HG03280 (cell line): ENCODE data around the gene RNF114.
"Not testable (repeated sequence)": the region's sequence is repeated elsewhere in the genome, so short reads cannot be mapped to it uniquely, and the experiment has no call there.

Experiments used
- ATAC-seq: cut with Tn5 transposase; IDR thresholded peaks from one replicate; pipeline ENCODE4 v1.9.1; 2021; ENCODE audit warnings: mild to moderate bottlenecking, moderate library complexity; ENCODE audit not compliant: unreplicated experiment

Gene RNF114, protein sequence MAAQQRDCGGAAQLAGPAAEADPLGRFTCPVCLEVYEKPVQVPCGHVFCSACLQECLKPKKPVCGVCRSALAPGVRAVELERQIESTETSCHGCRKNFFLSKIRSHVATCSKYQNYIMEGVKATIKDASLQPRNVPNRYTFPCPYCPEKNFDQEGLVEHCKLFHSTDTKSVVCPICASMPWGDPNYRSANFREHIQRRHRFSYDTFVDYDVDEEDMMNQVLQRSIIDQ

DNA sequence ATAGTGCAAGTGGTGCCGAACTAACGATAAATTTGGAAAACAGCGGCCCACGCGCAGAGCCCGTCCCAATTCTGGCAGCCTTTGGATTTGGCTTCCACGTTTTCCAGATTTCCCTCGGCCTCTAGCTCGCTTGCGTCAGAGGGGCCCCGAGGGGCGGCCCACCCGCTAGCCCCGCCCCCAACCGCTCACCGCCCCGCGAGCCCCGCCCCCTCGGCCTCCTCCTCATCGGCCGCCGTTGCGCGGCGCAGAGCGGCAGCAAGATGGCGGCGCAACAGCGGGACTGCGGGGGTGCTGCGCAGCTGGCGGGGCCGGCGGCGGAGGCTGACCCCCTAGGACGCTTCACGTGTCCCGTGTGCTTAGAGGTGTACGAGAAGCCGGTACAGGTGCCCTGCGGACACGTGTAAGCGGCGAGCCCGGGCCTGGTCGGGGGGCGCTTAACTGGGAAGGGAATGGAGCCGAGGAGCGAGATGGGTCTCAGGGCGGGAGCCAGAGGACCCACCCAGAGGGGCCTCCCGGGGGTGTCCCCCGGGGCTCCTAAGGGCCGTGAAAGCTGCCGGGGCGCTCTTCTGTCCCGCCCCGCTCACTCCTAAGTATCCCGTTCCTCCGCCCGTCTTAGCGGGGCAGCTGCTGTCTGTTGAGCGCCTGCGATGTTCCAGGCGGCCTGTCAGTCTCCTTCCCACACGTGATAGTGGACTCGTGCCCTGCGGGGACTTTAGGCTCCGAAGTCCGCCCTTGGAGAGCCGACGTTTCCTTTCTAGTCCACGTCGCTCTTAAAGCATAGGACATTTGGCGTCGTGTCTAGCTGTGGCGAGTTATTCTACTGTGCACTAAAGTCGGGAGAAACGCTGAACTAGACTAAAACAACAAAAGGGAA, at the start of gene RNF114:
Gene RNF114 (plus strand): TSS at position 245 of the 874 bp plus-strand sequence. CDS start 16 bp downstream, at position 261.
- peak; percentile 83 for ATAC-seq

DNA sequence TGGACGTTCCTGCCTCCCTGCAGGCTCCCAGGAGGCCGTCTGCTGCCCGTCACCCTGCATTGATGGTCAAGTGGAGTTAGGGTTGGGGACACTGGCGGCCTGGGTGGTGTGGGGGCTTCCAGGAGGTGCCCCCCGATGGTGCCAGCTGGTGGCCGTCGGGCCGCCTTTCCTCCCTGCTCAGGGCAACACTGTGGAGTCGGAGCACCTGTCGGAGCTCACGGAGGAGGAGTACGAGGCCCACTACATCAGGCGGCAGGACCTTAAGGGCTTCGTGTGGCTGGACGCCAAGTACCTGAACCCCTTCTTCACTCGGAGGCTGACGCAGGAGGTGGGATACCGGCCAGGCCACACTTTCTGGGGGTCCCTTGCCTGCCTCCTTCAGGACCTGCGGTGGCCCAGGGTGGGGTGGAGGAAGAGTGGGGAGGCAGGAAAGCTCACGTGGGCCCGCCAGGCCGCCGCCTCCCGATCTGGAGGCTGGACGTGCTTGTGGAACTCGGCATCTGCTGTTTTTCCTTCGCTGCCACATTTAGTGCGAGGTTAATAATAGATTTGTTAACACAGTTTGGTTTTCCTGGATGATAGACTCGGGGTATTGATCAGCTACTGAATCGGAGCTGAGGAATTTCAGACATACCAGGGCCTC, 49.5 kb upstream of the RNF114 start:
- ATAC-seq = no peak

DNA sequence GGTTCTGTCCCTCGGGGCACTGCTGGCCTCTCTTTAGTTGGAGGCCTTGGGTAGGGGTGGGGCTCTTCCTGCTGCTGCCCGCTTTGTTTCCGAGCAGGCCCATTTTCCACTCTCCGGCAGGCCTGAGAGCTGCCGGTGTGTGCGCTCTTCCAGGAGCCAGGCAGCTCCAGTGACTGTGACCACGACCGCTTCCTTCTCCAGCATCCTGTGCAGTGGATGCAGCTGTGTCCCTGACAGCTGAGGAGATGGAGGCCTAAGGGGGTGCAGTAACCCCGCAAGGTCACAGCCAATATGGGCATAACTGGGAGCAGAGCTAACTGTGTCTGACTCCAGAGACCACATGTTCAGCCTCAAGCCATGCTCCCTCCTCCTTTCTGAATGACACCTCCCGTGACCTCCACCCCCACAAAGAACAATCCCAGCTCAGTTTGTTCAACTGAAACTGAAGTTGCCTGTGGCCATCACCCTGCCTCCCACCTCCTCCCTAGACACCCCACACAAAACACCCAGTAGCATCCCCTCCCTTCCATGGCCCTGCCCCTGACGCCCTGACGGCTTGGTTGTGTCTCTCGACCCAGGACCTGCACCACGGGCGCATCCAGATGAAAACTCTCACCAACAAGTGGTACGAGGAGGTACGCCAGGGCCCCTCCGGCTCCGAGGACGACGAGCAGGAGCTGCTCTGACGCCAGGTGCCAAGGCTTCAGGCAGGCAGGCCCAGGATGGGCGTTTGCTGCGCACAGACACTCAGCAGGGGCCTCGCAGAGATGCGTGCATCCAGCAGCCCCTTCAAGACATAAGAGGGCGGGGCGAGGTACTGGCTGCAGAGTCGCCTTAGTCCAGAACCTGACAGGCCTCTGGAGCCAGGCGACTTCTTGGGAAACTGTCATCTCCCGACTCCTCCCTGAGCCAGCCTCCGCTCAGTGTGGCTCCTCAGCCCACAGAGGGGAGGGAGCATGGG, 48.7 kb upstream of the RNF114 start:
- ATAC-seq = no peak

DNA sequence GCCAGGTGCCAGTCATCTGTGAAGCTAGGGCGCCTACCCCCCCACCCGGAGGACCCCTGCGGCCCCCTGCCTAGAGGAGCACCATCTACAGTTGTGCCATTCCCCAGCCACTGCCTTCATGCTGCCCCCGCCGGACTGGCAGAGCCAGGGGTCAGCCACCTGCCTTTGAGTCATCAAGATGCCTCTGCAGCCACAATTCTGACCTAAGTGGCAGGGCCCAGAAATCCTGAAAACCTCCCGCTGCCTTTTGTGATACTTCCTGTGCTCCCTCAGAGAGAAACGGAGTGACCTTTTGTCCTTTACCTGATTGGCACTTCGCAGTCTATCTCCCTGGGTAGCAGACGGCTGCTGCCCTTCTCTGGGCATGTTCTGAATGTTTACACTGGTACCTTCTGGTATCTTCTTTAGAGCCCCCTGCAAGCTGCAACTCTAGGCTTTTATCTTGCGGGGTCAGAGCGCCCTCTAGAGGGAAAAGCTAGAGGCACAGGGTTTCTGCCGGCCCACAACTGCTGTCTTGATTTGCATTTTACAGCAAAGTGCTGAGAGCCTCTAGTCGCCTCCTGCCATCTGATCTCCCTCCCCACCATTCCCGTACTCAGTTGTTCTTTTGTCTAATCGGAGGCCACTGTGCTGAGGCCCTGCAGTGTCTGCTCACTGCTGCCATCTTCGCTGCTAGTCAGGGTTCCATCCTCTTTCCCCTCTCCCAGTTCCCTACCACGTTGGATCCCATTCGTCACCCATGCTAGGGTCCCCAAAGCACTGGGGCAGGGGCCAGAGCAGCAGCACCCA, 47.8 kb upstream of the RNF114 start:
- no peak for ATAC-seq

DNA sequence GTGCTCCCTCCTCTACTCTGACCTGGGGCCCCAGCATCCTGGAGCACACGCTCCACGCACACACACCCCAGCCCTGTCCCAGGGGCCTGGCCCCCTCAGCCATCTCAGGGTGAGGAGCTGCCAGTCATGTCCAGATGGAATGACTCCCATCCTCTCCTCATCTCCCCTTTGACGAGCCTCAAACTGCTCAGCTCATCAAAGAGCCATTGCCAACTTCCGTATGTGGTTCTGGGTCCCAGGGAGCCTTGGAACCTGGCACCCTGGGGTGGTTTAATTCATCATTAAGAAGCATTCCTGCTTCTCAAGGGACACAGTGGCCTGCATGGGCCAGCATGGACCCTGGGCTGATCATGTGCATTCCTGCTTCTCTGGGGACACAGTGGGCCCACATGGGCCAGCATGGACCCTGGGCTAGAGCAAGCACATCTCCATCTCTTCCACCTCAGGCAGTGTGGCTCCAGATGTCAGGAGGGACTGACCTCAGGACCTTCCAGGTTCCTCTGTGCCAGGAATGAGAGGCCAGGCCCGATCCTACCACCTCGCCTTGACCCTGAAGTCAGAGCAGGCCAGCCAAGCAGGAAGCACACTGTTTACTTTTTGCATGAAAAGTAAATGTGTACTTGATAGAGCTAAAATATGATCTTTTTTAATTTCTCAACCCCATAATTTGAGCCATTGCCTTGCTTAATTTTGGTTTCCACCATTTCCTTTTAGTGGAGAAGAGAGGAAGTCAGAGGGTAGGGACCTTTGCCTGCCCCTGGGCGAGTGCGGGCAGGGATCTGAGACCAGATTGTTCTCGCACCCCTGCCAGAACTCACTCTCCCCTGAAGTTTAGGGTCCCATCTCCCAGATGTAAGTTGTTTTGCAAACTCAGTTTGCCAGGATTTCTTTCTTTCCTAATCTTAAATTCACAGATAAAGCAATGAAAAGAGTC, 46.9 kb upstream of the RNF114 start:
- ATAC-seq = no peak

DNA sequence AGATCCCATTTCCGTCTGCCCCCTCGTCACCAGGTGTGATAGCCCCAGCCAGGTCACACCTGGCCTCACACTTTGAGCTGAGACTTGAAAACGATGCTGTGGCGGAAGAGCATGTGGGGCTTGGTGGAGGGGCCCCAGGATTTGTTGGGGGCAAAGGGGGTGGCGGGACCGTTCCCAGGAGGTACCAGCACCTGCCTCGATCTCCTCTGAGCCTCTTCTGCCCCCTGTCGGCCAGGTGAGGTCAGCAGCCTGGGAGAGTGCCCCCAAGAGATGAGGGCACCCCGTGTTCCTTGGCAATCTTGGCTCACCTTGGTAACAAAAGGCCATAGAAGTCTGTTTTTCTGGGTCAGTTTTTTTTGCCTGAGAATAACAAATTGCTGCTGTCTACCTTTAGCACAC, 46.3 kb upstream of the RNF114 start:
- no peak for ATAC-seq

DNA sequence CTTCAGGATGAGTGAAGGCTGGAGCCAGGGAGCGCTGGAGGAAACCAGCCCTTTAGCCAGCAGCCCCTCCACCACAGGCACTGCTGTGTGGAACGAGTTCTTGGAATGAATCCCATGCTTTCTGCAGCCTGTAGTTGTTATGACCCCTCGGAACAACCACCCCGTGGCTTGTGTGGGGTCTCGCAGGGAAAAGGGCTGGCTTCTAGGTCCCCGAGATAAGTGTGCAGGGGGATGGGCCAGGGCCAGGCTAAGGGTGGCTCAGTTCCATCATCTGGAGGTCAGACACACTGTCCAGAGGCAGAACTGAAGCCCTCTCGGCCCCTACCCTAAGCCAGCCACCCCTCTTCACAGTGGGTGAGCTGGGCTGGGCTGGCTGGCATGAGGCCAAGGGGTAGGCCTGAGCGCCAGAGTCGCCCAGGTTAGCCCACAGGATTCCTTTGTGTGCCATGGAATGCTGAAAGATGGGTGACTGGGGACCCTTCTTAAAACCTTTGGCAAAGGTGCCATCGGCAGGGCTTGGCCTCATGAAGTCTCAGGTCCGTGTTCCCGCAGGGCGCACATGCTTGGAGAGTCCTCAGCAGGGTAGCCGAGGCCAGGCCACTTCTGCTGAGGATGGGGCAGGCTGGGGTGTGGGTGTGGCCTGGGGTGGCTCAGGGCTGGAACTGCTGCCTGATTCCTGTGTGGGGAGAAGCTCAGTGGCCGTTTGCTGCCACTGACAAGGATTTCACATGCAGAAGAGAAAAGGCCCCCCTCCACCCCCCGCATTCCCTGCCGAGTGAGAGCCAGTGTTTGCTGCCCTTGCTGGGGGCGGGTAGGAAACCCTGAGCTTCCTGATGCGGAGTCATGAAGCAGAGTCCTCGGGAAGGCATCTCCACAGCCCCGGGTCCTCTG, 45.5 kb upstream of the RNF114 start:
- ATAC-seq = no peak

DNA sequence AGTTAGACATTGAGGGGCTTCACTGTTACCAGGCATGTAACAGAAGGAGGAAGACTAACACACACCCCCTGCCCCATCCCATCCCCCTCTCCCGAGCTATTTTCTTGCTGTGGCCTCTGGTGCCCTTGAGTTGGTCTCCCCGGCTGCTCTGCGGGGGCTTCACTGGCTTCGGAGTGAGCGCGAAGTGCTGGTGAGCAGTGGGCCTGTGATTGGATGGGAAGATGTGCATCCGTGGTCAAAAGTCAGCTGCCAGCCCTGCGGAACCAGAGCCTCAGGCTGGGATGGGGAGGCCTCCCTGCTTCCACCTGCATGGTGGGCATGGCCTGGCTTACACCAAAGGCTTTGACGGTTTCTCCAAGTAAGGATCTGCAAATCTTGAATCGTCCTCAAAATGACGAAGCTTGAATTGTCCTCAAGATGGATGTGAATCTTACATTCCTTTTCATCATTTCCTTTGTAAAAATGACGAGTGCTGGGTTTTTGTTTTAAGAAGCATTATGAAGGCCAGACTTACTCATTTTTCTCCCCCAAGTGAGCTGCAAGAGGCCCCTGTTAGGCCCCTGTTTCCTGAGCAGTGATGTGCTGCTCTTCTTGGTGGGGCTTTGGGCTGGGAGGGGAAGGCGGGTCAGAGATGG, 44.6 kb upstream of the RNF114 start:
- no peak for ATAC-seq

DNA sequence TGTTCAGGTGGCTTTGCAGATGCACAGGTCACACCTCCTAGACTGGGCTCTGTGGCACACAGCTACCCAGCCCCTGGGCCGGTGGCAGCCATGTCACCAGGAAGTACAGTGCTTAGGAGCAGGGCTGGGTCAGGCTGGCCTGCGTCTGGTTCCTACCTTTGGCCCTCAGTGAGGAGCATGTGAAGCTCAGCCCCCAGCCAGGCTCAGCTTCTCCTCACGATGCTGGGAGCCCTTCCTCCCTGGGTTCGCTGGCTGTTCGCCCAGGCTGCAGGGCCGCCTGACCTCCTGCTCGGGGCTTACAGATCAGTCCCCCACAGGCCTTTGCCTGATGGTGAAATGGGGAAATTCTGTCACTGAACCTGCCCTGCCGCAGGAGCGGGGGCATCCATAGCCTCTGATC, 43.9 kb upstream of the RNF114 start:
- ATAC-seq = no peak

DNA sequence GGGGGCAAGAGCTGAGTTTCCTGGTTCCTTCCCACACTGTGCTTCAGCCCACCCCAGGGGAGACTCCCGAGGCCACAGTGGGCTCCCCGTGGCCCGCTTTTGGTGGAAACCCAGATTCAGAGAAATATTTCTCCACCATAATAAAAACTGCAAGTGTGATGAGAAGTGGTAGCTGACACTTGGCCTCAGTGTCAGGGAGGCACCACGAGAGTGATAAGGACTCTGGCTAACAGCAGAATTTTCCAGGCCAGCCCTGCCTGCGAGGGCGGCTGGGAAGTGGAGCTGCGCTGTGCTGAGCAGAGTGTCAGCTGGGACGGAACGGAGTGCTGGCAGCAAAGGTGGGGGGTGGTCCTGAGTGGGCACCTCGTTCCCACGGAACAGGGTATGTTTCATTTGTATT, 43.4 kb upstream of the RNF114 start:
- no peak for ATAC-seq

DNA sequence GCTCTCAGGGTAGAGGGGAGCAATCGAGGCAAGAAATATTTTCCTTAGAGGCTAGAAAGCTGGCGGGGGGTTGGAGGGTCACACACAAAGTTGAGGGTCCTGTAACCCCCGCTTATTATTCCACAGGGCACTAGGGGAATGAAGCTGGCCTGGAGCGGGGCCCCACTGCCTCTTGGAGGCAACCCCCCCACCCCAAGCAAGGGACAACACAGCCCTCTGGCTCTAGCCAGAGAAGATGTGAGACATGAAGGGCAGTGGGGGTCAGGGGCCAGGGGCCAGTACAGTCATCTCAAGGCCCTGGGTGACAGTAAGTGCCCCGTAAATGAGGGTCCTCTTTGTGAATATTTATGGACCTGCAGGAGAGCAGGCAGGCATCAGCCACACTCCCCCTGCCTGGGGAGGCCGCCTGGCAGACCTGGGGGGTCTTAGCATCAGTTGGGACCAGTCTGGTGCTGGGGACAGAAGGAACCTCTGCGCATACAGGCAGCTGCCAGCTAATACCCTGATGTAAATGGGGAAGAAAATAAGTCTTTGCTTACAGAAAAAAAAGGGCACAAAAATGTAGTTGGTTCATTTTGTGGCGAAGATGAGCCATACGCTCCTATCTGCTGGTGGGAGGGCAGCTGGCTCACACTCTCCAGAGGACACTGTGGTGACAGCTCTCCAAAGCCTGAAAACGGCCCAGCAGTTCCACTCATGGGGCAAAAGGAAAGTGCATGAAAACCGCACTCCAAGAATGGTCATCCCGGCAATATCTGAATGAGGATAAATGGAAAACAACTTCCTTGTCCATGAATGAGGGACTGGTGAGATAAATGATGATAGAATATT, 42.7 kb upstream of the RNF114 start:
- ATAC-seq = no peak

DNA sequence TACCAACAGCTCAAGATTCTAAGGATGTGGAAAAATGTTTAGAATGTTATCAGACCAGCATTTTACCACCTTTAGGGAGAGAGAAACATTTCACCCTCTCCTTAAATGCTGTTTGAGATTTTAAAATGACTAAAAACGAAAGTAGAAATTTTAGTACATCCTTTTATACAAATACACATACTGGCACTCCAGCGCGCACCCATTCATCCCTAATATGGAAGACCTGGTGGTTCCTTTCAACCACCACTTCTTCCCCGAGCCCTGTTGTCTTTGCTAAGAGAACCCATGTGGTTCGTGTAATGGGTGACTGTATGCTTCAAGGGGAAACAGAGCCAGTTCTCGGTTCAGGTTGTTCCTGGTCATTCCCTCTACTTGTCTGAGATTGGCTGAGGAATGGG, 42.1 kb upstream of the RNF114 start:
- ATAC-seq = no peak

DNA sequence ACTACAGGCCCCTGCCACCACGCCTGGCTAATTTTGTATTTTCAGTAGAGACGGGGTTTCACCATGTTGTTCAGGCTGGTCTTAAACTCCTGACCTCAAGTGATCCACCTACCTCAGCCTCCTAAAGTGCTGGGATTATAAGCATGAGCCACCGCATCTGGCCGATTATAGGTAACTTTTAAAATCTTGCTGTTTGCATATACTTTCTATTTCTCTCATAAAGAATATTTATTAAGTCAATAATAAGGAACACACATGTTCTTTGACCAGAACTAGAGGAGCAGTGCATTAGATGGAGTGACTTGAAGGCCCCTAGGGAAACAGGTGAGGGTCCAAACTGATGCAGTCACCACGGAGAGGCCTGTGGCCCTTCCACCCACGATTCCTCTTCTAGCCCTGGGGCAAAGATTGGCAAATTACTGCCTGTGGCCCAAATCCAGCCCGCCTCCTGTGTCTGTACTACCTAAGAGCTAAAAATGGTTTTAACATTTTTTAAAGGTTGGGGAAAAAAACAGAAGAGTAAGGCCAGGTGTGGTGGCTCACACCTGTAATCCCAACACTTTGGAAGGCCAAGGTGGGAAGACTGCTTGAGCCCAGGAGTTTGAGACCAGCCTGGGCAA, 40.6 kb upstream of the RNF114 start:
- ATAC-seq = not testable (repeated sequence)

DNA sequence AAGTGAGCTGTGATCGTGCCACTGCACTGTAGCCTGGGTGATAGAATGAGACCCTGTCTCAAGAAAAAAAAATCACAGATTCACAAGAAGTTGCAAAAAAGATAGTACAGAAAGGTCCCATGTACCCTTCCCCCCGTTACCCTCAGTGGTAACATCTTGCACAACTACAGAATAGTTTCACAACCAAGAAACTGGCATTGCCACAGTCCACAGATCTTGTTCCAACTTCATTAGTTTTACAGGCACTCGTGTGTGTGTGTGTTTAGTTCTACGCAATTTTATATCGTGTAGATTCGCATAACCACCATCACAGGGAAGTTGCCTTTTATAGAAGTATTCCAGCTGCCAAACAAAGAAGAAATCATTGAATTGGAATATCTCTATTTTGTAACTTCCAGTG, 40.0 kb upstream of the RNF114 start:
- no peak for ATAC-seq

DNA sequence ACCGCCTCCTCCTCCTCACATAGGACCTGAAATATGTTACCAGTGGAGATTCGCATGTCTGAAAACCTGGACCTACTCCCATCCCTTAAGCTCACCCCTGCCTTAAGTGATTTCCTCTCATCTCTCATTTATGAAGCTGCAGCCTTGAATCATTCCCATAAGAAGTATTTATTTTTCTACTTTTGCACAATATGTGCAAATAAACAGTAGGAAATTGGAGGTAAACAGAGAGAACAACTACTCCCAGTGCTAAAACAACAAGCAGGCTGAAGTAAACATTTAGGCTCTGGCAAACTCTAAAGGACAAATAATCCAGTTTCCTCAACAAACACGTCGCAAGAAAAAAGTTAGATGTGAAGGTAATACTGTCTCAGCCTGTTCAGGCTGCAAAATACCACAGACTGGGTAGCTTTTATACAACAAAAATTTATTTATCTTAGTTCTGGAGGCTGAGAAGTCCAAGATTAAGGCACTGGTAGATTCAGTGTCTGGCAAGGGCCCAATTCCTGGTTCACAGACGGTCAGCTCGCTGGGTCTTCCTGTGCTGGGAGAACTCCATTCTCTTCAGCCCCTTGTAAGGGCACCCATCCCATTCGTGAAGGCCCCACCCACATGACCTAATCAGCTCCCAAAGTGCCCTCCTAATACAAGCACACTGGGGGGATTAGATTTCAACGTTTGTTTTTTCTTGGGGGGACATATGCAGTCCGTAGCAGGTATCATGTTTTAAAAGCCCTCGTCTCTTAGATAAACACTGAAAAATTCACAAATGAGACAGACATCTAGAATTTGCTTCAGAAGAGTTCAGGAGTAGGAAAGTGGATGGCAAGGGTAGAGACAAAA, 36.4 kb upstream of the RNF114 start:
- no peak for ATAC-seq
